GM12874 (cell line): Measurements from ENCODE around the gene CCM2L.

Experiments used
- CTCF ChIP-seq: IDR thresholded peaks from 2 replicates; pipeline ENCODE4 v1.5.1; 2011; ENCODE audit warnings: low read depth, mild to moderate bottlenecking, control low read depth, low read length, moderate library complexity; ENCODE audit not compliant: insufficient read depth

Gene CCM2L

GRCh38 chr20:31984981-31985471, 25.2 kb upstream of the CCM2L start:
- TF ChIP-seq CTCF = no peak

GRCh38 chr20:31987744-31988143, 22.5 kb upstream of the CCM2L start:
- TF ChIP-seq CTCF = no peak

GRCh38 chr20:31988430-31989015, 21.7 kb upstream of the CCM2L start:
- no peak for TF ChIP-seq CTCF

- no peak for TF ChIP-seq CTCF
Measured at GRCh38 chr20:31989030-31989645, 21.1 kb upstream of the CCM2L start.

- no peak for TF ChIP-seq CTCF
Measured at GRCh38 chr20:31990641-31991338, 19.4 kb upstream of the CCM2L start.

GRCh38 chr20:31991339-31991705, 18.9 kb upstream of the CCM2L start:
- TF ChIP-seq CTCF = no peak

- TF ChIP-seq CTCF = no peak
Measured at GRCh38 chr20:31992086-31992485, 18.2 kb upstream of the CCM2L start.
